GM18868 (cell line): Measurements from ENCODE around the gene FGF11.

Source experiments
- ATAC-seq: cut with Tn5 transposase; IDR thresholded peaks from one replicate; pipeline ENCODE4 v1.9.1; 2021; ENCODE audit warnings: mild to moderate bottlenecking, moderate library complexity; ENCODE audit not compliant: unreplicated experiment

Gene FGF11

DNA sequence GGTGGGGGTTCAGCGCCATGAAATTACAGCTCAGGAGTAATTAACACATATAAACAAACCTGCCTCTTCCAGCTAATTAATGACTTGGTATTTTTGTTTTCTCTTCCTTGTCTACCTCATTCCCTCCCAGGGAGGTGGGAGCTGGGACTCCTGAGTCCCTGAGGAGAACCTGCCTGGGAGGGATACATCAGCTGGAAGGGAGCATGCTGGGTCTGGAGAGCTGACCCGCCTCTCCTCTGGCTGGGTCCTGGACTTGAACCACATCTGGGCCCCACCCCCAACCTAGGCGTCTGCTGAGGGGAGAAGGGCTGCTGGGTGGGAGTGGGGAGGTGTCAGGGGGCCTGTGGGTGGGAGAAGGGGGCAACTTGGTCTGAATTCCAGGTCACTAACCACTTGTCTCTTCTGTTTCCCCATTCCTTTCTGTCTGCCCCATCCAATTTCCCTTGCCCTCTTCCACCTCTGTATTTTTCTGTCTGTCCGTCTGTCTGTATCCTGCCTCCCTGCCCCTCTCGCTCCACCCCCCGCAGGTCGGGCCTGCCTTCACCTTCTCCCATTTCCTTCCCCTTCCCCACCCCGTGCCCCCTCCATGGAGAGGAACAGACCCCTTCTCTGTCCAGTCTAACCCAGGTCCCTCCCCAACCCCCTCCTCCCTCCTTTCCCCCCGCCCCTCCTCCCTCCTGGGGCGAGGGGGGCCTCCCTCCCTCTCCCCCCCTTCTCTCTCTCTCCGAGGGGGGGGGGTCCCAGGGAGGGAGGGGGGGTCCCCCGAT, 31.6 kb upstream of the FGF11 start, which contains the start of gene NLGN2:
Gene NLGN2 (plus strand): TSS at position 361 of the 767 bp plus-strand sequence. CDS start 411 bp downstream, outside the sequence.
- ATAC-seq, result no peak

- ATAC-seq, result no peak
Observed at GRCh38 chr17:7408252-7408727, 31.0 kb upstream of the FGF11 start.

- no peak for ATAC-seq
Observed at GRCh38 chr17:7408863-7409262, 30.4 kb upstream of the FGF11 start.

GRCh38 chr17:7409716-7410115, 29.6 kb upstream of the FGF11 start:
- no peak for ATAC-seq

- no peak for ATAC-seq
Observed at GRCh38 chr17:7410634-7411426, 28.5 kb upstream of the FGF11 start.

DNA sequence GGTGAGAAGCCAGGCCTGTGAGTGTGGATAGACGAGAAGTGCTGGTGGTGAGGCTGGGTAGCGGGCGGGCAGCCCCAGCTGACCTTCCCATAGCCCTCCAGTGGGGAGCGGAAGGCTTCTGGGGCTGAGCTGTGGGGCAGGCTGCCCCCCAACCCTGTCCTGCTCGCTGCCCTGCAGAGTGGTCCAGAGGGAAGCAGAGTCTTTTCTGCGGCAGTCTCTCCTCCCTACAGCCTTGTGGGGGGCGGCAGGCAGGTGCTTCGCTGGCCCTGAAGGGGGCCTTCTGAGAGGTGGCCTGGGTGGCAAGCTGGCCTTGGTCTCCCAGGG, 27.9 kb upstream of the FGF11 start:
- ATAC-seq, result no peak

DNA sequence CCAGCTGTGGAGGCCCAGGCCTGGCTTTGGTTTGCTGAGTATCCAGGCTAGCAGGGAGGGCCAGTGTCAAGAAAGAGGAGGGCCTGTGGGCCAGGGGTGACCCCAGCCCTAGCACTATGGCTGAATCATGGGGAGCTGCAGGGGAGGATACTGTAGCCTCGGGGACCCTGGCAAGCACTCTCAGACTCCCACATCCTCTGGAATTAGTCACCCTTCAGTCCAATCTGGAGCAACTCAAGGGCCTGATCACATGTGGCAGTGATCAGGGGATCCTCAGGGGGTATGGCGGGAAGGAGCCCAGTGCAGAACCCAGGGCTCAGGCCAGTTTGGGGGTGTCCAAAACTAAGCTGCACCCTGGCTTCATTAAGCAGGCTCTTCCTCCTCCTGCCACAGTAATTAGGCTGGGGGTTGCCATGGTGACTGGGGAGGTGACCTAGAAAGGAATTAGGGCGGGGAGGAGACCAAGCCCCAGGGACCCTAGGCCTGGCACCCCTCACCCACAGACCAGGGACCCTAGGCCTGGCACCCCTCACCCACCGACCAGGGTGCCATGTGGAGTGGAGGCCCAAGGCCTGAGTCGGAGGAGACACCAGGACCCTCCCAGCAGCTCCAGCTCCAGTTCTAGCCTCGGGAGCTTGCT, 25.8 kb upstream of the FGF11 start:
- no peak for ATAC-seq

DNA sequence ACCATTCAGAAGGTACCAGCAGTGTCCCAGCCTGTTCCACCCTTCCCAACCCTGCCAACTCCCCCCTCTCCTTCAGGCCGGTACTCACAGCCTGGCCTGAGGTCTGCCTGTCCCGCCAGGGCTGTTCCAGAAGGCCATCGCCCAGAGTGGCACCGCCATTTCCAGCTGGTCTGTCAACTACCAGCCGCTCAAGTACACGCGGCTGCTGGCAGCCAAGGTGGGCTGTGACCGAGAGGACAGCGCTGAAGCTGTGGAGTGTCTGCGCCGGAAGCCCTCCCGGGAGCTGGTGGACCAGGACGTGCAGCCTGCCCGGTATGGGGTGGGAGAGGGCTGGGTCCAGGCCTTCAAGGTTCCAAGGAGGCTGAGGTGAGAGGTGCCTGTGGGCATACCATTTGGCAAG, 24.5 kb upstream of the FGF11 start:
- ATAC-seq, result no peak

- ATAC-seq, result no peak
Observed at GRCh38 chr17:7415784-7416183, 23.5 kb upstream of the FGF11 start.

GRCh38 chr17:7416323-7416722, 23.0 kb upstream of the FGF11 start:
- ATAC-seq, result no peak

DNA sequence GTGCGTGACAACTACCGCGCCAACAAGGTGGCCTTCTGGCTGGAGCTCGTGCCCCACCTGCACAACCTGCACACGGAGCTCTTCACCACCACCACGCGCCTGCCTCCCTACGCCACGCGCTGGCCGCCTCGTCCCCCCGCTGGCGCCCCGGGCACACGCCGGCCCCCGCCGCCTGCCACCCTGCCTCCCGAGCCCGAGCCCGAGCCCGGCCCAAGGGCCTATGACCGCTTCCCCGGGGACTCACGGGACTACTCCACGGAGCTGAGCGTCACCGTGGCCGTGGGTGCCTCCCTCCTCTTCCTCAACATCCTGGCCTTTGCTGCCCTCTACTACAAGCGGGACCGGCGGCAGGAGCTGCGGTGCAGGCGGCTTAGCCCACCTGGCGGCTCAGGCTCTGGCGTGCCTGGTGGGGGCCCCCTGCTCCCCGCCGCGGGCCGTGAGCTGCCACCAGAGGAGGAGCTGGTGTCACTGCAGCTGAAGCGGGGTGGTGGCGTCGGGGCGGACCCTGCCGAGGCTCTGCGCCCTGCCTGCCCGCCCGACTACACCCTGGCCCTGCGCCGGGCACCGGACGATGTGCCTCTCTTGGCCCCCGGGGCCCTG, 22.2 kb upstream of the FGF11 start:
- no peak for ATAC-seq

DNA sequence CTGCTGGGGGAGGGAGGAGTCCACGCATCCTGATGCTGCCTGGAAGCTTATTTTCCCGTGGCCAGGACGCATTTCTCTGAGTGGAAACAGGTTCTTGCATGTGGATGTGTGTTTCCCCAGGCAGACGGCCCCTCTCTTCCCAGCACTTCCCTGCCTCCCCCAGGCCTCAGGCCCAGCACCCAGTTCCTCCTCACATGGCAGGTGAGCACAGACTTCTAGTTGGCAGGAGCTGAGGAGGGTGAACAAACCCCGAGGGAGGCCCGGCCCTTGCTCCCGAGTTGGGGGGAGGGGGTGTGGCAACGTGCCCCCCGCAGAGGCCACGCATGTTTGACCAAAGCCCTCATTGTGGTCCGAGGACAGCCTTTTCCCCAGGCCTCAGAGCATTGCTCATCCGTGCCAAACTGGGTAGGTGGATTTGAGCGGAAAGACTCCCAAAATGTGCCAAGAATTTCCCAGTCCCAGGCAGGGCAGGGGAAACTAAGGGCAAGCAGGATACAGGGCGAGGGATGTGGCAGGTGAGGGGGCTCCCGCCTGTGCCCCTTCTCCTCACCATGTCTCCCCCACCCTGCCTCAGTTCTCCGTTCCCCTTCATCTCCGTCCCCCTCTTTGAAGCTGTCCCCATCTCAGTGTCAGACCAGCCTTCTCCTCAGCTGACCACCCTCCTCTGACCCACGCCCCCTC, 20.7 kb upstream of the FGF11 start:
- ATAC-seq, result no peak

- no peak for ATAC-seq
Observed at GRCh38 chr17:7419819-7420610, 19.3 kb upstream of the FGF11 start, which contains the start of gene SPEM1. TSS of gene SPEM1 (plus strand) at chr17:7420324. CDS start at chr17:7420385, 61 bp downstream.

DNA sequence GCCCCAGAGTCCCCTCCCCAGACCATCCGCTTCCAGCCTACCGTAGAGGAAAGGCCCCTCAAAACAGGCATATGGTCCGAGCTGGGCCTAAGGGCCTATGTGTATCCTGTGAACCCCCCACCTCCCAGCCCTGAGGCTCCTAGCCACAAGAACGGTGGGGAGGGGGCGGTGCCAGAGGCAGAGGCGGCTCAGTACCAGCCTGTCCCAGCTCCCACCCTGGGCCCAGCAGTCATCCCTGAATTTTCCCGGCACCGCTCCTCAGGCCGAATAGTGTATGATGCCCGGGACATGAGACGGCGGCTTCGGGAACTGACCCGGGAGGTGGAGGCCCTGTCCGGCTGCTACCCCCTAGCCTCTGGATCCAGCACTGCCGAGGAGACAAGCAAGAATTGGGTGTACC, 18.1 kb upstream of the FGF11 start:
- no peak for ATAC-seq

GRCh38 chr17:7423679-7424078, 15.6 kb upstream of the FGF11 start:
- no peak for ATAC-seq

DNA sequence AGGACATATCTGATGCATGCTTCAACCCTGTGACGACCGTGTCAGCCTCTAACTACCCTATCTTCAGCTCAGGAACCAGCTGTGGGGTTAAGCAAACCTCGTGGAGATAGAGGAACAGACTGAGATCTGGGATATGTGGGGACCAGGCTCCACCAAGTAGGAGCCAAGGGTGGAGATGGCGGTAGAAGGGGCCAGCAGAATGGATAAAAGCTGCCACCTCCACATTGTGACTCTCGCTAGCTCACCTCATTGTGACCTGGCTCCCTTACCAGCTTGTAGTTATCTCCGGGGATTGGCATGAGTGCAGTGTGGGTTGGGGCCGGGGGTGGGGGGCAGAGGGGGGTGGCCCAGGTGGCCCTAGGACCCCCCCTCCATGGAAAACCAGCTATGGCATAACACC, 14.0 kb upstream of the FGF11 start, which contains the start of gene SPEM2:
Gene SPEM2 (plus strand): TSS at position 301 of the 400 bp plus-strand sequence. CDS start 73 bp downstream, at position 374.
- ATAC-seq, result no peak

GRCh38 chr17:7425756-7426155, 13.6 kb upstream of the FGF11 start:
- no peak for ATAC-seq

DNA sequence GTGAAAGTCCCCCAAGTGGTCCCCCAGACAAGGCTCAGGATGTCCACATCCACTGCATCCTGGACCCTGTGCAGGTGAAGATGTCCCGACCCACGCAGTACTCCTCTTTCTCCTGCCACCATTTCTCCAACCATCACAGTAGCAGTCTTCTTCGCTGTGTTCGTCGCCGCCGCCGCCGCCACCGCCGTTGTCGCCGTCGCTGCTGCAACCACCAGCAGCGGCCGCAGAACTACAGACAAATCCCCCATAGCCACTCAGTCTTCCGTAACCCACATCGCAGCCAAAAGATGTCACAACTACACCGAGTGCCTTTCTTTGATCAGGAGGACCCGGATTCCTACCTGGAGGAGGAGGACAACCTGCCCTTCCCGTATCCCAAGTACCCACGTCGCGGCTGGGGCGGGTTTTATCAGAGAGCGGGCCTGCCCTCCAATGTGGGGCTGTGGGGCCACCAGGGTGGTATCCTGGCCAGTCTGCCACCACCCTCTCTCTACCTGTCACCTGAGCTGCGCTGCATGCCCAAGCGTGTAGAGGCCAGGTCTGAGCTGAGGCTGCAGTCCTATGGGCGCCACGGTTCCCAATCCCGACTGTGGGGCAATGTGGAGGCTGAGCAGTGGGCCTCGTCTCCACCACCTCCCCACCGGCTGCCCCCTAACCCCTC, 13.0 kb upstream of the FGF11 start:
- ATAC-seq, result no peak

DNA sequence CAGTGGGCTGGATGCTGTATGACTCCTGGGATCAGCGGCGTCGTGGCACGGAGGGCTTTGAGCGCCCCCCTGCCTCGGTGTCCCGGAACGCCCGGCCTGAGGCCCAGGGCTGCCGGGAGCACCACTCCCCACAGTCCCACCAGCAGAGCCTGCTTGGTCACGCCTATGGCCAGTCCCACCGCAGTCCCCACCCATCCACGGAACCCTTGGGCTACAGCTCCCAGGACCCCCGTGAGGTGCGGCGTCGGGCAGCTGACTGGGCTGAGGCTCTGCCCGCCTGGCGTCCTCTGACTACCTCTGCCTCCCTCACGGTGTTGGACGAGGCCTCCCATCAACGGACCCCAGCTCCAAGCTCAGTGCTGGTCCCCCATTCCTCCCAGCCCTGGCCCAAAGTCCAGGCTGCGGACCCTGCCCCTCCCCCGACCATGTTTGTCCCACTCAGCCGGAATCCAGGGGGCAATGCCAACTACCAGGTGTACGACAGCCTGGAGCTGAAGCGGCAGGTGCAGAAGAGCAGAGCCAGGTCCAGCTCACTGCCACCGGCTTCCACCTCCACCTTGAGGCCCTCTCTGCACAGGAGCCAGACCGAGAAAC, 12.3 kb upstream of the FGF11 start:
- no peak for ATAC-seq
